C4-2B (cell line): Measurements from ENCODE around the gene ZHX3.
A peak's percentile ranks its signal among the peaks of the same experiment; 100 is the strongest.

Experiments
- H3K27ac ChIP-seq: fragments of 450-650 bp; 2 replicates; pipeline ENCODE4 v1.5.1; 2017
- ZFX ChIP-seq: fragments of 450-650 bp; IDR thresholded peaks from 2 replicates; pipeline ENCODE4 v1.6.1; 2017
- TF ChIP-seq, protein P1 (sequence below): fragments of 450-650 bp; conservative IDR thresholded peaks from 2 replicates; pipeline ENCODE4 v1.5.1; 2017; ENCODE audit warnings: mild to moderate bottlenecking

Gene ZHX3

DNA sequence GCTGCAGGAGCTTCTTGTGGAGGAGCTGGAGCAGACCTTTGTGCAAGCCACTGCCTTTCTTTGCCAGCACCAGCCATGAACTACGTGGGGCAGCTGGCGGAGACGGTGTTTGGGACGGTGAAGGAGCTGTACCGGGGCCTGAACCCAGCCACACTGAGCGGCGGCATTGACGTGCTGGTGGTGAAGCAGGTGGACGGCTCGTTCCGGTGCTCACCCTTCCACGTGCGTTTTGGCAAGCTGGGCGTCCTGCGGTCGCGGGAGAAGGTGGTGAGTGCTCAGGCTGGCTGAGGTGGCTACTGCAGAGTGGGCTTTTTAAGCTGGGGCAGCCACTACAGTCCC is 28.2 kb upstream of the ZHX3 start:
- no peak overlapping the region for H3K27ac ChIP-seq
- TF ChIP-seq, protein P1, sequence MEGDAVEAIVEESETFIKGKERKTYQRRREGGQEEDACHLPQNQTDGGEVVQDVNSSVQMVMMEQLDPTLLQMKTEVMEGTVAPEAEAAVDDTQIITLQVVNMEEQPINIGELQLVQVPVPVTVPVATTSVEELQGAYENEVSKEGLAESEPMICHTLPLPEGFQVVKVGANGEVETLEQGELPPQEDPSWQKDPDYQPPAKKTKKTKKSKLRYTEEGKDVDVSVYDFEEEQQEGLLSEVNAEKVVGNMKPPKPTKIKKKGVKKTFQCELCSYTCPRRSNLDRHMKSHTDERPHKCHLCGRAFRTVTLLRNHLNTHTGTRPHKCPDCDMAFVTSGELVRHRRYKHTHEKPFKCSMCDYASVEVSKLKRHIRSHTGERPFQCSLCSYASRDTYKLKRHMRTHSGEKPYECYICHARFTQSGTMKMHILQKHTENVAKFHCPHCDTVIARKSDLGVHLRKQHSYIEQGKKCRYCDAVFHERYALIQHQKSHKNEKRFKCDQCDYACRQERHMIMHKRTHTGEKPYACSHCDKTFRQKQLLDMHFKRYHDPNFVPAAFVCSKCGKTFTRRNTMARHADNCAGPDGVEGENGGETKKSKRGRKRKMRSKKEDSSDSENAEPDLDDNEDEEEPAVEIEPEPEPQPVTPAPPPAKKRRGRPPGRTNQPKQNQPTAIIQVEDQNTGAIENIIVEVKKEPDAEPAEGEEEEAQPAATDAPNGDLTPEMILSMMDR = no peak
- TF ChIP-seq ZFX = no peak

DNA sequence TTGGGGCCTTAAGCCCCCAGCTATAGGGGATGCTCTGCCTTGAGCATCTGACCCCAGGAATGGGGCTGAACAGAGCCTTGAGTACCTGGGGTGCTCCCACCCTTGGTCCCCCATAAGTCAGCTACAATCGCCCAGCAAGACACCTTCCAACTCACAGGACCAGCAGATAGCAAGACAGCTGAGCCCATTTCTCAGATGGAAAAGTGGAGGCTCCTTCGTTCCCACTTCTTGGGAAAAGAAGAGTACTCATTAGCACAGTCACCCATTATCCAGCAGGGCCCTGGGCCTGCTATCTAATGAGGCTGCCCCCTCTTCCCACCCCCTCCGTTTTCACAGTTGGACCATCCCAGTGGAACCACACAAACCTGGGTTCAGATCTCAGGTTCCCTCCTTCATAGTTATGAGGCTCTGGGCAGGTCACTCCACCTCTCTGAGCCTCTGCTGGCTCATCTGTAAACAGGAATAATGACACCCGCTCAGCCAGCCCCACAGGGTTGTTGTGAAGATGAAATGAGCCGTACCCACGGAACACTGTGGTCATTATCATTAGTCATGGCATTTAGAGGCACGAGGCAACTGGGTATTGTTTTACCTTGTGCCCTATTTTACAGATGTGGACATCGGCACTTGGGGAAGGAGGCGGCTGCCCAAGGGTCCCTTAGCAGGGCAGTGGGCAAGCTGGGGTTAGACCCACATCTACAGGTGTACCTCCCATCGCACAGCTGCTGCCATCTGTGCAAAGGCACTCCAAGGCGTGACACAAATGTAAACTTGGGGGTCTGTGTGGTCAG is 27.6 kb upstream of the ZHX3 start:
- TF ChIP-seq ZFX = no peak
- TF ChIP-seq, protein P1 = no peak
- peak overlapping the region; percentile 25 for H3K27ac ChIP-seq

DNA sequence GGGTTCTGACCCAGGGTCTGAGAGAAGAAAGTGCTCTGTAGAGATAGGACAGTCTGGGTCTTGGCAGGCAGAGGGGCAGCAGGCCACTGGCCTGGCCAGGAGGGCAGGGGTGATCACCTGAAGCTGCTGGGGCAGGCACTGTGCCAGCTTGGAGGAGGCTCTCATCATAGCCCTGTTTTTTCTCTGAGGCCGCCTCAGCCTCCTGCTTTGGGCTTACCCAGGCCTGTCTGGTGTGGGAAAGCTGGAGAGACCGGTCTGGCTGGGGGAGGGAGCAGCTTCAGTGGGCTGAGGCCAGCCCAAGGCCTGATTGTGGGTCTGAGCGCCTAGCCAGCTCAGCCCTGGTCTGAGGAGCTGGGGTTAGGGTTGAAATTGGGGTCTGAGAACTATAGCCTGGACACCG is 26.9 kb upstream of the ZHX3 start:
- TF ChIP-seq ZFX = no peak
- TF ChIP-seq, protein P1 = no peak
- peak overlapping the region; percentile 25 for H3K27ac ChIP-seq

DNA sequence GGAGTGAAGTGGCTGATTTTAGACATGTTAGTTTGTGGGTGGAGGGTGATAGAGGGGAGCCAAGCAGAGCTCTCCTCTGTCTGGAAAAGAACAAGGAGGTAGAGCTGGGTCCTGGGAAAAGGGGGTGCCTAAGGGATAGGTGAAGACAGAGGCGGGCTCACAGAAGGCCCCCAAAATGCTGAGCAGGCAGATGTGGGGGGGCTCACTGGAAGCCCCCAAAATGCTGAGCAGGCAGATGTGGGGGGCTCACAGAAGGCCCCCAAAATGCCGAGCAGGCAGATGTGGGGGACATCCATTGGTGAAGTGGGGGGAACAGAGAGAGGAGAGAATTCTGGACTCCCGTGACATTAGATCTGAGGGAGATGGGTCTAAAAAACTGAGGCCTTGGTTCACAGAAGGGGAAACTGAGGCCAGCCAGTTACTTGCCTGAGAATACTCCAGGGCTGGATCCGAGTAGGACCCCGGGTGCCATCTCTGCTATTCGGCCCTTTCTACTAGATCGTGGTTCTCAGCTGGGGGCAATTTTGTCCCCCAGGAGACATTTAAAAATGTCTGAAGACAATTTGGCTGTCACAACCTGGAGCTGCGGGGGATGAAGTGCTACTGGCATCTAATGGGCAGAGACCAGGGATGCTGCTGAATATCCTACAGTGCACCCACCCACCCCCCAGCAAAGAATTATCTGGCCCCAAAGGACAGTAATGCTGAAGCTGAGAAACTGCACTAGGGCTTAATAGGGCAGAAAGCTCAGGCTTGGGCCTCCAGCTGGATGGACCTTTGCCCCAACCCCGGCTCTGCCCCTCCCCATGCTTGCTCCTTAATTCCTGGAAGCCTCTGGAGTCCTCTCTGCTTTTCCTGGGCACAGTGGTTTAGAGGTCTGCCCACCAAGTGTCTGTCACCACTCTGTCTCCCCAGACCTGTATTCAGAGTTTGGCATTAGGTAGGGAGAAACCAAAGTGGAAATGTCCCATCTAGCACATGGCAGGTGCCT is 25.2 kb upstream of the ZHX3 start:
- TF ChIP-seq ZFX = no peak
- TF ChIP-seq, protein P1 = no peak
- H3K27ac ChIP-seq = no peak overlapping the region

DNA sequence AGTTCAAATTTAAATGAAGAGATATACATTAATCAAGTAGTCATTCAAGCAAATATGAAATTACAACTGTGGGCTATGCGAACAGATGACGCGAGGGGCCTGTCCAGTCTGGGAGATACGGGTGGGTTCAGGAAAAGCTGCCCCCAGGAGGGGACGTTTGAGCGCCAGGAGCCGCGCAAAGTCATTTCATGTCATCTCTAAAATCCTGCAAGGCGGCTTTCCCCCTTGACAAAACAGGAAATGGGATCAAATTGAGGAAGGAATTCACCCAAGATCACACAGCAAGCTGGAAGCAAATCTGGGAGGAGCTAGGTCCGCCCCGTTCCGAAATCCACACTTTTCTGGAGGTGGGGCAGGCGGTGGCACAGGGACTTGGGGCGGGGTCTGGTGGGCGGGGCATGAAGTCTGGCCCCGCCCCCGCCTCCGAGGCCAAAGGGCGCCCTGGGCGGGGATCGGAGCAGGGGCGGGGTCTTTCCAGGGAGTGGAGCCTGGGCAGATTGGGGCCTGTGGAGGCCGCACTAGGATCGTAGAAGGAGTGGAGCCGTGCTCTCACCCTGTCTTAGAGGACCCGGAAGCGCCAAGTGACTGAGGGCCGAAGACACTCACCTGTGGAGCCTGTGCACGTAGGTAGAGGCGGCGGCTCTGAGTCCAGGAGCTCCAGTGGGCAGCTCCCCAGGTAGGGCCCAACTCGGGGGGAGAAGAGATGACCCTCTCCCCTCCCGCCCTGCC is 23.0 kb upstream of the ZHX3 start, which contains the start of gene LPIN3:
Gene LPIN3 (plus strand): TSS at position 495 of the 729 bp plus-strand sequence. CDS start 4,983 bp downstream, outside the sequence.
- H3K27ac ChIP-seq = peak within 1 kb of the TSS; percentile 77
- TF ChIP-seq, protein P1 = peak; percentile 56
- no peak for TF ChIP-seq ZFX

DNA sequence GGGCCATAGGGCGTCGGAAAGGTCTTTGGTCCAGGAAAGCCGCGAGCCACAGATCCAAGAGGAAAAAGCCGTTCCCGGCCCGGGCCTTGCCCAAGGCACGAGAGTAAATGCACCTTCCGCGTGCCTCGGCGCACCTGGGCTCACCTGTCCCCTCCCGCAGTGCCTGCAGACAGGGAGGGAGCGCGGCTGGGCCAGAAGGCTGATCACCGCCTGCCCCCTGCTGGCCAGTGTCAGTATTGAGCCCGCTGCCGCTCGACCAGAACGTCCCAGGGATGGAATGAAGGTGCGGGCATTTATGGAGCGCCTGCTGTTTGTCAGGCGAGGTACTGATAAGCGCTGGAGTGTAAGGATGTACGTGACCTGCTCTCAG is 22.4 kb upstream of the ZHX3 start:
- peak overlapping the region; percentile 77 for H3K27ac ChIP-seq
- TF ChIP-seq ZFX = peak; percentile 37; the same call in 1 of the 2 replicates
- TF ChIP-seq, protein P1 = peak; percentile 98
